ENCODE results near the gene WRAP73.

The WRAP73 gene

GRCh38 chr1:3595949-3596348 lies 54.0 kb downstream of the WRAP73 start:
- no peak for TF ChIP-seq CTCF (IDR thresholded peaks at IDR 0.05)

- TF ChIP-seq CTCF (IDR thresholded peaks at IDR 0.05) = no peak
Measured at GRCh38 chr1:3594706-3595377, 55.1 kb downstream of the WRAP73 start.

- TF ChIP-seq CTCF (IDR thresholded peaks at IDR 0.05) = no peak
Measured at GRCh38 chr1:3593745-3594144, 56.2 kb downstream of the WRAP73 start.

- TF ChIP-seq CTCF (IDR thresholded peaks at IDR 0.05) = no peak
Measured at GRCh38 chr1:3593334-3593733, 56.6 kb downstream of the WRAP73 start.

GRCh38 chr1:3590951-3591865 lies 58.7 kb downstream of the WRAP73 start:
- TF ChIP-seq CTCF (IDR thresholded peaks at IDR 0.05) = no peak

GRCh38 chr1:3590139-3590763 lies 59.7 kb downstream of the WRAP73 start:
- TF ChIP-seq CTCF (IDR thresholded peaks at IDR 0.05) = no peak

GRCh38 chr1:3588395-3588794 lies 61.5 kb downstream of the WRAP73 start:
- TF ChIP-seq CTCF (IDR thresholded peaks at IDR 0.05) = no peak
